GM21786 (cell line): ENCODE measurements around the gene CCDC106.

Experiments
- ATAC-seq: cut with Tn5 transposase; IDR thresholded peaks from one replicate; pipeline ENCODE4 v1.9.1; 2021; ENCODE audit not compliant: unreplicated experiment

CCDC106 gene

GRCh38 chr19:55635334-55635717 lies 12.7 kb upstream of the CCDC106 start:
- no peak for ATAC-seq

GRCh38 chr19:55635856-55636440 lies 12.1 kb upstream of the CCDC106 start:
- no peak for ATAC-seq

GRCh38 chr19:55636723-55637122 lies 11.3 kb upstream of the CCDC106 start:
- no peak for ATAC-seq

- ATAC-seq: no peak
These were observed 10.5 kb upstream of the CCDC106 start for GRCh38 chr19:55637534-55637933.

GRCh38 chr19:55638864-55639359 lies 9.1 kb upstream of the CCDC106 start:
- ATAC-seq: no peak

GRCh38 chr19:55640043-55640576 lies 7.9 kb upstream of the CCDC106 start:
- ATAC-seq: no peak

GRCh38 chr19:55640577-55641425 lies 7.2 kb upstream of the CCDC106 start, which contains the start of gene ZNF580:
Gene ZNF580, plus strand, starts transcription at chr19:55641002. Its CDS starts 1,507 bp downstream, at chr19:55642509.
- ATAC-seq: no peak

- ATAC-seq: no peak
These were observed 6.4 kb upstream of the CCDC106 start for GRCh38 chr19:55641426-55642152.

GRCh38 chr19:55642153-55643002 lies 5.6 kb upstream of the CCDC106 start:
- ATAC-seq: no peak

GRCh38 chr19:55643003-55643886 lies 4.8 kb upstream of the CCDC106 start, which contains the start of gene ZNF581:
Gene ZNF581, plus strand, starts transcription at chr19:55643649. Its CDS starts 923 bp downstream, at chr19:55644572.
- no peak for ATAC-seq

- no peak for ATAC-seq
These were observed 4.2 kb upstream of the CCDC106 start for GRCh38 chr19:55643887-55644176.

GRCh38 chr19:55644191-55644833 lies 3.7 kb upstream of the CCDC106 start:
- no peak for ATAC-seq

- no peak for ATAC-seq
These were observed 3.0 kb upstream of the CCDC106 start for GRCh38 chr19:55644842-55645511.

GRCh38 chr19:55645512-55645881 lies 2.5 kb upstream of the CCDC106 start:
- no peak for ATAC-seq

- no peak for ATAC-seq
These were observed 902 bp upstream of the CCDC106 start for GRCh38 chr19:55646889-55647731.

GRCh38 chr19:55648585-55649267 lies 714 bp downstream of the CCDC106 start:
- ATAC-seq: no peak
